PC-3 (cell line): ENCODE results near the gene ARHGAP26. TPM values are rescaled to one million over a fixed set of nuclear protein-coding genes. Genes with fewer than 3 reads are reported as not detected.

Source experiments
- ATAC-seq: fragments of 200-7000 bp; cut with Tn5 transposase; 2 replicates; pipeline ENCODE4 v1.9.1; 2020; ENCODE audit warnings: mild to moderate bottlenecking, moderate library complexity
- Bru-seq: library from RNA; stranded (reverse); fragments of 400-500 nt; gene quantifications from one replicate; lab custom pipeline; 2021; lab: Mats Ljungman, UMichigan
- BruChase-seq, 2 experiments: library from RNA; stranded (reverse); fragments of 400-500 nt; gene quantifications; one replicate each; lab custom pipeline; 2021; lab: Mats Ljungman, UMichigan
- BruUV-seq: library from RNA; stranded (reverse); fragments of 400-500 nt; replicated peaks from 2 replicates; lab custom pipeline; 2021; lab: Mats Ljungman, UMichigan
- CTCF ChIA-PET: fragments of 300-600 bp; sonication (Branson Sonifier 250); formaldehyde crosslinking; loops from one replicate; lab custom pipeline; 2022; ENCODE audit warnings: antibody characterized with exemption; lab: Charles Lee
- POLR2A ChIA-PET: fragments of 300-600 bp; sonication (Branson Sonifier 250); formaldehyde crosslinking; loops from one replicate; lab custom pipeline; 2022; ENCODE audit warnings: antibody characterized with exemption; ENCODE audit not compliant: unreplicated experiment; lab: Charles Lee
- DNase-seq: peaks from one replicate; pipeline ENCODE4 v3.0.0-alpha.2; 2015
- H2AFZ ChIP-seq: fragments of 300-600 bp; sonication (generic); 2 replicates; pipeline ENCODE4 v1.6.0; 2016; ENCODE audit warnings: antibody characterized with exemption, low read length
- H3F3A ChIP-seq: fragments of 300-600 bp; sonication (generic); one replicate; pipeline ENCODE4 v1.6.0; 2017; ENCODE audit warnings: antibody characterized with exemption, low read length, control low read depth, mild to moderate bottlenecking; ENCODE audit not compliant: unreplicated experiment
- H3K27ac ChIP-seq: fragments of 300-600 bp; sonication (generic); 2 replicates; pipeline ENCODE4 v1.5.1; 2016; ENCODE audit warnings: mild to moderate bottlenecking, low read length
- H3K27me3 ChIP-seq: fragments of 300-600 bp; sonication (generic); 2 replicates; pipeline ENCODE4 v1.6.1; 2016; ENCODE audit warnings: low read length, mixed read lengths
- H3K36me3 ChIP-seq: fragments of 300-600 bp; sonication (generic); 2 replicates; pipeline ENCODE4 v1.6.1; 2016; ENCODE audit warnings: low read depth, mixed run types, low read length, mixed read lengths
- H3K4me1 ChIP-seq: fragments of 300-600 bp; sonication (generic); 2 replicates; pipeline ENCODE4 v1.5.1; 2016; ENCODE audit warnings: low read length; ENCODE audit not compliant: insufficient read depth
- H3K4me2 ChIP-seq: fragments of 300-600 bp; sonication (generic); 2 replicates; pipeline ENCODE4 v1.6.0; 2016; ENCODE audit warnings: low read length
- H3K4me3 ChIP-seq: fragments of 300-600 bp; sonication (generic); 2 replicates; pipeline ENCODE4 v1.5.1; 2016; ENCODE audit warnings: mild to moderate bottlenecking, low read length, mixed read lengths
- H3K79me2 ChIP-seq: fragments of 300-600 bp; sonication (generic); 2 replicates; pipeline ENCODE4 v1.6.1; 2017; ENCODE audit warnings: low read length, mixed read lengths
- H3K9ac ChIP-seq: fragments of 300-600 bp; sonication (generic); 2 replicates; pipeline ENCODE4 v1.6.0; 2016; ENCODE audit warnings: mild to moderate bottlenecking, low read length
- H3K9me2 ChIP-seq: fragments of 300-600 bp; sonication (generic); replicated peaks from 2 replicates; pipeline ENCODE4 v1.6.1; 2016; ENCODE audit warnings: mixed run types, low read length, mixed read lengths
- H3K9me3 ChIP-seq: fragments of 300-600 bp; sonication (generic); 2 replicates; pipeline ENCODE4 v1.6.1; 2016; ENCODE audit warnings: low read length, mixed read lengths
- H4K20me1 ChIP-seq: fragments of 300-600 bp; sonication (generic); 2 replicates; pipeline ENCODE4 v1.6.1; 2016; ENCODE audit warnings: low read length, mixed read lengths
- CTCF ChIP-seq: fragments of 300-600 bp; sonication (generic); conservative IDR thresholded peaks from 2 replicates; pipeline ENCODE4 v1.5.1; 2017; ENCODE audit warnings: antibody characterized with exemption, low read depth, mild to moderate bottlenecking, low read length
- EZH2 ChIP-seq: fragments of 300-600 bp; sonication (generic); IDR thresholded peaks from one replicate; pipeline ENCODE4 v1.6.1; 2017; ENCODE audit warnings: antibody characterized with exemption, mild to moderate bottlenecking, low read length; ENCODE audit not compliant: unreplicated experiment
- EZH2phosphoT487 ChIP-seq: fragments of 300-600 bp; sonication (generic); IDR thresholded peaks from 2 replicates; pipeline ENCODE4 v1.6.1; 2018; ENCODE audit warnings: mild to moderate bottlenecking, antibody characterized with exemption, low read length, borderline replicate concordance
- intact Hi-C: fragments of 100-400 bp; cut with micrococcal nuclease; formaldehyde crosslinking; loops from 2 replicates; pipeline ENCODE4 v1.9.0; 2023
- long read RNA-seq: library from polyadenylated mRNA; unstranded; transcript quantifications from one replicate; pipeline ENCODE4 v2.0.0, GENCODE V29; 2021; ENCODE audit not compliant: unreplicated experiment
- total RNA-seq: library from RNA; depleted of rRNA; stranded (reverse); fragments of >200 nt; gene quantifications from 2 replicates; pipeline ENCODE4 v1.2.3, GENCODE V29; 2014; rRNA removed

The ARHGAP26 gene
- total RNA-seq (6.2 and 11.7 TPM in 2 replicates), Bru-seq, nascent RNA (percentile 69 among the genes with signal in this experiment), BruChase-seq, experiment 1, labeled RNA remaining after a 6-hour chase (percentile 62 among the genes with signal in this experiment), BruChase-seq, experiment 2, labeled RNA remaining after a 2-hour chase (percentile 60 among the genes with signal in this experiment)
- long read RNA-seq, partial matches to known transcripts = 2 of 14 reads
- long read RNA-seq, other reads (novel, unspliced or antisense) = 12 of 14 reads

- intact Hi-C loops = loop anchor here (1.0 to 5.0 kb wide), 4 partner anchors 52 to 97 kb away; no protein-coding TSS in a partner anchor
- DNase-seq (peak; percentile 92), ATAC-seq (peak; percentile 94)
- no peaks in the 10 kb centered on the region for H3K9me2 ChIP-seq
- no TSS peak for BruUV-seq
- H3K27ac ChIP-seq = peak within 1 kb of the TSS; percentile 29
- peak within 1 kb of the TSS; percentile 72 for H3K9ac ChIP-seq
- ChIA-PET POLR2A (interaction anchor here (0.5 kb wide), 2 partner anchors 27 to 57 kb away, joined by 3 to 4 read pairs; no protein-coding TSS in a partner anchor), CTCF (interaction anchor here (0.6 to 1.8 kb wide), 5 partner anchors 21 to 119 kb away, joined by 4 to 19 read pairs (median 5); no protein-coding TSS in a partner anchor)
- H3F3A ChIP-seq = no peaks in the 10 kb centered on the region
- TF ChIP-seq EZH2phosphoT487 (no peak), EZH2 (no peak), CTCF (no peak)
- peaks cover 11% of the 10 kb centered on the region; the same call in 1 of the 2 replicates for H4K20me1 ChIP-seq
- H3K79me2 ChIP-seq = peaks cover 43% of the 10 kb centered on the region
- no peaks in the 10 kb centered on the region for H3K36me3 ChIP-seq
- peak within 1 kb of the TSS; percentile 97 for H3K4me3 ChIP-seq
- peak within 1 kb of the TSS; percentile 100 for H2AFZ ChIP-seq
- peaks cover 19% of the 10 kb centered on the region for H3K4me1 ChIP-seq
- no peaks in the 10 kb centered on the region for H3K27me3 ChIP-seq
- no peaks in the 10 kb centered on the region for H3K9me3 ChIP-seq
- peak within 1 kb of the TSS; percentile 98 for H3K4me2 ChIP-seq
These were observed at the start of gene ARHGAP26 for GRCh38 chr5:142769793-142770649. Gene ARHGAP26 (plus strand): TSS chr5:142770377. CDS start chr5:142770762, 385 bp downstream.

GRCh38 chr5:142720641-142721271, 49.4 kb upstream of the ARHGAP26 start:
- Histone ChIP-seq H3K27ac (peak overlapping the region; percentile 79), H3F3A (peaks cover 10% of the 10 kb centered on the region), H3K9me3 (no peaks in the 10 kb centered on the region), H2AFZ (peak overlapping the region; percentile 86), H3K4me1 (peaks cover 29% of the 10 kb centered on the region), H3K36me3 (no peaks in the 10 kb centered on the region), H3K4me2 (peak overlapping the region; percentile 85), H3K4me3 (peak overlapping the region; percentile 53; the same call in 1 of the 2 replicates), H3K9ac (peak overlapping the region; percentile 38), H3K79me2 (no peaks in the 10 kb centered on the region), H3K27me3 (no peaks in the 10 kb centered on the region), H4K20me1 (no peaks in the 10 kb centered on the region), H3K9me2 (no peaks in the 10 kb centered on the region)
- POLR2A ChIA-PET = no interaction called here
- peak; percentile 79 for DNase-seq
- TF ChIP-seq EZH2 (no peak), CTCF (peak; percentile 23; the same call in 1 of the 2 replicates)
- intact Hi-C loops = loop anchor here (1.0 kb wide), 1 partner anchor 20 kb away; no protein-coding TSS in a partner anchor
- no TSS peak for BruUV-seq
- CTCF ChIA-PET = interaction anchor here (1.0 to 1.5 kb wide), 4 partner anchors 28 to 168 kb away, joined by 3 to 7 read pairs (median 4); no protein-coding TSS in a partner anchor
- ATAC-seq = peak; percentile 57
